Subcutaneous adipose tissue (tissue), 4 donors: ENCODE measurements around the gene GPC5. TPM values are rescaled to one million over a fixed set of nuclear protein-coding genes. Genes with fewer than 3 reads are reported as not detected.

Experiments
- total RNA-seq, 4 donors: library from RNA; depleted of rRNA; stranded (reverse); fragments of >200 nt; gene quantifications; one replicate each; pipeline ENCODE4 v1.1.0, GENCODE V29; 2016
- TF ChIP-seq, protein P1 (sequence below): fragments of 450-650 bp; IDR thresholded peaks from one replicate; pipeline ENCODE4 v1.5.1; 2016; ENCODE audit warnings: low read depth, mild to moderate bottlenecking, control low read depth, antibody characterized with exemption, moderate library complexity

GPC5 gene
- total RNA-seq, 4 donors from 2014 or later, result 0.16 to 0.44 TPM; not detected in 2

DNA sequence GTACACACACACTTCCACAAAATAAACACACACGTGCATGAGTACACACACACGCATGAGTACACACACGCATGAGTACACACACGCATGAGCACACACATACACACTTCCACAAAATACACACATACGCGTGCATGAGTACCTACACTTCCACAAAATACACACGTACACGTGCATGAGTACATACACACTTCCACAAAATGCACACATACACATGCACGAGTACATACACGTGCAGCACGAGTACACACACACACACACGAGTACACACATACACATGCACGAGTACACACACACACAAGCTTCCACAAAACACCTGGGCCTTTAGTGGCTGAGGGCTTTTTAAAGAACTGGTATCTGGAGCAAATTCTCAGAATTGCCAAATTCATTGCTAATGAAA is 619.3 kb downstream of the GPC5 start:
- TF ChIP-seq, protein P1, sequence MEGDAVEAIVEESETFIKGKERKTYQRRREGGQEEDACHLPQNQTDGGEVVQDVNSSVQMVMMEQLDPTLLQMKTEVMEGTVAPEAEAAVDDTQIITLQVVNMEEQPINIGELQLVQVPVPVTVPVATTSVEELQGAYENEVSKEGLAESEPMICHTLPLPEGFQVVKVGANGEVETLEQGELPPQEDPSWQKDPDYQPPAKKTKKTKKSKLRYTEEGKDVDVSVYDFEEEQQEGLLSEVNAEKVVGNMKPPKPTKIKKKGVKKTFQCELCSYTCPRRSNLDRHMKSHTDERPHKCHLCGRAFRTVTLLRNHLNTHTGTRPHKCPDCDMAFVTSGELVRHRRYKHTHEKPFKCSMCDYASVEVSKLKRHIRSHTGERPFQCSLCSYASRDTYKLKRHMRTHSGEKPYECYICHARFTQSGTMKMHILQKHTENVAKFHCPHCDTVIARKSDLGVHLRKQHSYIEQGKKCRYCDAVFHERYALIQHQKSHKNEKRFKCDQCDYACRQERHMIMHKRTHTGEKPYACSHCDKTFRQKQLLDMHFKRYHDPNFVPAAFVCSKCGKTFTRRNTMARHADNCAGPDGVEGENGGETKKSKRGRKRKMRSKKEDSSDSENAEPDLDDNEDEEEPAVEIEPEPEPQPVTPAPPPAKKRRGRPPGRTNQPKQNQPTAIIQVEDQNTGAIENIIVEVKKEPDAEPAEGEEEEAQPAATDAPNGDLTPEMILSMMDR, result no peak

DNA sequence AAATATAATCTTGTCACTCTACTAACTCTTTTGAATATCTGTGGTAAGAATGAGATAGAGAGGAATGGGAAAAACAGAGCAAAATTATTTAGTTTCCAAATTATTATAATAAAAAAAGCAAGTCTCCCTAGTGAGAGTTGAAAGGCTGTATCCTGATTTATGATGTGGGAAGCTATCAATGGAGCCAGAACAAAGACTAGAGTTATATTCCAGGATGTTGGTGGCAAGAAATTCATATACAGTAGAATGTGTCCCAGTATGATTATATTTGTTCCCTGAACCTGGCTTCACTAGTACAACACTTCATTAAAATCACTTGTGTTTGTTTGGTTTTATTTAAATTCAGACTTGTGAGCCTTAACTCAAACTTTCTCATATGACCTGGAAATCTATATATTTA is 630.3 kb downstream of the GPC5 start:
- TF ChIP-seq, protein P1, result no peak

DNA sequence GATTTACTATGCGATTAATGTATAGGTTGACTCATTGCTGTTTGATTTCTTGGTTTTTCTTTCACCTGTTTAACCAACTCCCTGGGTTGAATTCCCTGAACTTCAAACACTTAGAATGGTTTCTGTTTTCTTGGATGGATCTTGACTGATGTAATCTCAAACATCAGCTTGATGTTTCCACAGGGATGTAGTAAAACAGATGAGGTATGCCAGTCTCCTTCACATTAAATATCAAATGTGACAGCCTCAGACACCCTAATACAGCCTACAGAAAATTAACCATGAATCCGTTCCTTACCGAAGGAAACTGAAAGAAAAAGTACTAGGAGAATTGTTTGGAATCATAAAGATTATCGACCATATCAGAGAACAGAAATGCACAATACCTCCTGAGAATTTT is 631.2 kb downstream of the GPC5 start:
- TF ChIP-seq, protein P1, result no peak

DNA sequence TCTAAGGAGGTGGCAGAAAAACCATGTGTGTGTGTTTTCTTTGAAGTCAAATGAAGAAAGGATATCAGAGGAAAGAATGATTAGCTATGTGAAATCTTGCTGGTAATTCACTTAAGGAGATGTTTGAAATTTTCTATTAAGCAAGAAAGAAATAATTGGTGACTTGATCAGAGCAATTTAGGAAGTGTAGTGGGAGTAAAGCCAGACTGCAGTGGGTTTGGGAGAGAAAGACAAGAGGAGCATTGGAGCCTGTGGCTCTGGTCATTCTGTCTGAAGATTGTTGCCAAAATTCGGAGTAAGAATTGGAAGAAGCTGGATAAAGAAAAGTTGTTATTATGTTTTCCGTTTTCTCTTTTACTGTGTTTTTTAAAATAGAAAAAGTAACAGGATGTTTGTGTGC is 640.5 kb downstream of the GPC5 start:
- TF ChIP-seq, protein P1, result no peak

DNA sequence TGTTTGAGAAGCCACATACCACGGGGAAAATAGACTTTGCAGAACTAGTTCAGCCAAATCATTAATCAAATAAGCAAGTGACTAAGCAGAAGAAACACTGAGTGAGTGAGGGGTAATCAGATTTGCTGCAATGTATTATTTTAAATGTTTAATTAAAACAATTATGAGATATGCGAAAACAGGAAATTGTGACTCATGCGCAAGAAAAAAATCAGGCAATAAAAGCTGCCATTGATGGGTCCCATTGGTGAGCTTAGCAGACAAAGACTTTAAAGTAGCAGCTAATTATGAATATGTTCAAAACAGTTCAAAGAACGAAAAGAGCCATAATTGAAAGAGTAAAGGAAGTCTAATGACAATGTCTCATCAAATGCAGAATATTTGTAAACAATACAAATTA is 644.1 kb downstream of the GPC5 start:
- TF ChIP-seq, protein P1, result no peak

DNA sequence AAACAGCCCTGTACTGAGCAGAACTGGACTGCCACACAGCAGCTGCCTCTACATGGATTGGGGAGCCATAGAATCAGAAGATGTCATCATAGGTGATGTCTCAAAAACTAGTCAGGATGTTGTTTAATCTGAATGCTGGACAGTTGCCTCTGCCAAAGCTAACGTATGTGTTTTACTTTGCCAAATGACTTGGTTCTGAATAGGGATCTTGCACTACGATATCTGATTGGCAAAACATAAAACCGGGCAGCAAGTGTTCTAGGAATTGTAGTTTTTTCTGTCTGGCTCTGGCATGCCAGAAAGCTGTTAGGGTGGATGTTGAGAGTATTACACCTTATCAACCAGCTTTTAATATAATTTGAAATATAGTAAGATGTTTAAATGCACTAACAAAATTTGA is 645.9 kb downstream of the GPC5 start:
- TF ChIP-seq, protein P1, result no peak

DNA sequence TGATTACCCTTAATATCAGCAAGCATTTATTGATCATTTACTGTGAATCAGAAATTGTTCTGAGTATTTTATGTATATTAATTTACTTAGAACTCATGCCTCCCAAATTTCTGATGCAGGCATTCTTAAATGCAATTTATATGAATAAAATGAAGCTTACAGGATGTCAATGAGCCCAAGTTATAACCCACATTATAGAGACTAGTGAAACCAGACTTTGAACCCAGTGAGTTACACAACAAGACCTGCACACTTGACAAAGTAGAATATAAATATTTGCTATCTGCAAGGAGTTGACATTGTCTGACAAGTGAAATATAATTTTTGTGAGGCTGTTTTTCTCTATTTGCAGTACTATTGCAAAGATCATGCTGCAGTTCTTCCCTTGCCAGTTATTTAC is 656.0 kb downstream of the GPC5 start:
- TF ChIP-seq, protein P1, result no peak
